ENCODE measurements around the gene CAMTA1. TPM values are rescaled to one million over a fixed set of nuclear protein-coding genes. Genes with fewer than 3 reads are reported as not detected.
A peak's percentile ranks its signal among the peaks of the same experiment; 100 is the strongest.

CAMTA1 gene
- total RNA-seq, 1 donor from 2014 or later = 47.9 TPM

DNA sequence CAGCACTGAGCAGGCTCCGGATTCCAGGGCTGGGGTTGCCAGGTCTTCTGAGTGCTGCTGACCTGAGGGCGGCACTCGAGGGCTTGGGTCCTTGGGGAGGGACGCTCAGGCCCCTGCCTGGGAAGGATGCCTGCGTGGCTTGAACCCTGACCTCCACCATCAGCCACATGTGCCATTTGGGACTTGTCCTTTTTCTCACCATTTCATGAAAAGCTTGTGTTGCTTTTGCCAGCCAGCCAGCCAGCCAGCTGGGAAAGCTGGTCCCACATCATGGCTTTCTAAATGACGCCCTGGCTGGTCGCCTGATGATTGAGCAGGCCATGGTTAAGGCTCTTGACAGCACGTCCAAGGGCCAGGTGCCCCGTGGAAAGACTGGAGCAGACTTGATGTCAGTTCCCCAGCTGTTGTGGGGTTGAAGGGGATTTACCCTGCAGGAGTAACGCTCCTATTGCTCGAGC is 168.7 kb downstream of the CAMTA1 start:
- H3K4me3 ChIP-seq = no peak overlapping the region
- no peaks in the 10 kb centered on the region for H3K9me3 ChIP-seq
- no peak for ATAC-seq
- TF ChIP-seq, protein P1, sequence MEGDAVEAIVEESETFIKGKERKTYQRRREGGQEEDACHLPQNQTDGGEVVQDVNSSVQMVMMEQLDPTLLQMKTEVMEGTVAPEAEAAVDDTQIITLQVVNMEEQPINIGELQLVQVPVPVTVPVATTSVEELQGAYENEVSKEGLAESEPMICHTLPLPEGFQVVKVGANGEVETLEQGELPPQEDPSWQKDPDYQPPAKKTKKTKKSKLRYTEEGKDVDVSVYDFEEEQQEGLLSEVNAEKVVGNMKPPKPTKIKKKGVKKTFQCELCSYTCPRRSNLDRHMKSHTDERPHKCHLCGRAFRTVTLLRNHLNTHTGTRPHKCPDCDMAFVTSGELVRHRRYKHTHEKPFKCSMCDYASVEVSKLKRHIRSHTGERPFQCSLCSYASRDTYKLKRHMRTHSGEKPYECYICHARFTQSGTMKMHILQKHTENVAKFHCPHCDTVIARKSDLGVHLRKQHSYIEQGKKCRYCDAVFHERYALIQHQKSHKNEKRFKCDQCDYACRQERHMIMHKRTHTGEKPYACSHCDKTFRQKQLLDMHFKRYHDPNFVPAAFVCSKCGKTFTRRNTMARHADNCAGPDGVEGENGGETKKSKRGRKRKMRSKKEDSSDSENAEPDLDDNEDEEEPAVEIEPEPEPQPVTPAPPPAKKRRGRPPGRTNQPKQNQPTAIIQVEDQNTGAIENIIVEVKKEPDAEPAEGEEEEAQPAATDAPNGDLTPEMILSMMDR (IDR thresholded peaks at IDR 0.05) = no peak
- intact Hi-C loops (cut with DNase I) = no loop called here
- no peak overlapping the region for H3K27ac ChIP-seq
- H3K27me3 ChIP-seq (ENCODE audit: low read depth) = no peaks in the 10 kb centered on the region
- no peaks in the 10 kb centered on the region for H3K36me3 ChIP-seq
- no peak for DNase-seq
- no peaks in the 10 kb centered on the region for H3K4me1 ChIP-seq

DNA sequence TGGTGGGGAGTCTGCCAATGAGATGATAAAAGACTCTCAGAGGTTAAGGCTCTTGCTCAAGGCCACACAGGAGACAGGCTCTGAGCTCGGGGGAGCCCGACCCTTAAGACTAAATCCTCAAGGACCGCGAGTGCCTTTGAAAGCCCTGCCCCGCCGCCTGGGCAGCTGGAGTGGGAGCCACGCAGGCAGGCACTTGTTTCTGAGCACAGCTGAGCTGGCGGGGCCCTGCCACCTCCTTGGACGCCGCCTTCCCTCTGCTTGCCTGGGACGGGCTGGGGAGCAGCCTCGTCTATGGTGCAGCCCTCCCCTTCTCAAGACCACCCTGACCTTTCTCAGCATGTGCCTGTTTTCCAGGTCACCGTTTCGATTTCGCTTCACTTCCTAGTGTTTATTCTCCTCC is 169.3 kb downstream of the CAMTA1 start:
- DNase-seq = no peak
- ATAC-seq = peak in 1 of 2 donors; percentile 37
- intact Hi-C loops (cut with DNase I) = no loop called here

DNA sequence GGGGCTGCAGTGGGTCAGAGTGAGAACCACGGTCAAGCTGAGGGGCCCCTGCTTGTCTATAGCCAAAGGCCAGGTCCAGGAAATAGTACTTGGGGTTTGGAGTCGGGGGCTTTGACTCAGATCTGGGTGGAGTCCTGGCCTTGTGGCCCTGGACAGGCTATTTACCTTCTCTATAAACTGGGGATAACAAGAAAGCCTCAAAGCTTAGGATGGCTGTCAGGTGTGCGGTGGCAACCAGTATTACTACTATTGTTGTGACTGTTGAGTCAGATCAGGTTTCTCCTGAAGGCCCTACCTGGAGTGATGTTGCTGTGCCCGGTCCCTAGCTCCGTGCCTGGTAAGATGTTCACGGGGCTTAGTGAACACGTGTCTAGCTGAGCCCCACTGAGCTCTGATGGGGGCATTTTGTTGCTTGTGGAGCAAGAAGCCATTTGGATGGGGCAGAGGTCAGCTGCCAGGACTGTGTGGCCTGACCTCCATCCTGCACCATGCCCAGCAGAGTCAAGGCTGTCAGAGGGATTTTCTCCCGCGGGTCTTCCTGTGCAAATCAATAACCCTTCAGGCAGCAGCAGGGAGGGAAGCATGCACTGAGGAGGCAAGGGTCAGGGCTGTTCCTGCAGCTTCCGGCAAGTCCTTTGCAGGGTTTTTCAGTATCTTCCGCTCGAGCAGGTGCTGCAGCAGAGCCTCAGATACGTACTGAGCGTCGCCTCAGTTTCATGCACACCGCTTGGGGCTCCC is 170.3 kb downstream of the CAMTA1 start:
- no peaks in the 10 kb centered on the region for H3K36me3 ChIP-seq
- TF ChIP-seq, protein P1 (IDR thresholded peaks at IDR 0.05) = no peak
- H3K4me3 ChIP-seq = no peak overlapping the region
- no peaks in the 10 kb centered on the region for H3K4me1 ChIP-seq
- no peaks in the 10 kb centered on the region for H3K27me3 ChIP-seq (ENCODE audit: low read depth)
- DNase-seq (no peak), ATAC-seq (no peak)
- intact Hi-C loops (cut with DNase I) = no loop called here
- no peaks in the 10 kb centered on the region for H3K9me3 ChIP-seq
- H3K27ac ChIP-seq = no peak overlapping the region

More for the DNA sequence above, 169.3 kb downstream of the CAMTA1 start:
- no peak overlapping the region for H3K4me3 ChIP-seq
- no peaks in the 10 kb centered on the region for H3K4me1 ChIP-seq
- H3K27ac ChIP-seq = no peak overlapping the region
- no peaks in the 10 kb centered on the region for H3K36me3 ChIP-seq
- TF ChIP-seq, protein P1 (IDR thresholded peaks at IDR 0.05) = no peak
- no peaks in the 10 kb centered on the region for H3K9me3 ChIP-seq
- H3K27me3 ChIP-seq (ENCODE audit: low read depth) = no peaks in the 10 kb centered on the region

DNA sequence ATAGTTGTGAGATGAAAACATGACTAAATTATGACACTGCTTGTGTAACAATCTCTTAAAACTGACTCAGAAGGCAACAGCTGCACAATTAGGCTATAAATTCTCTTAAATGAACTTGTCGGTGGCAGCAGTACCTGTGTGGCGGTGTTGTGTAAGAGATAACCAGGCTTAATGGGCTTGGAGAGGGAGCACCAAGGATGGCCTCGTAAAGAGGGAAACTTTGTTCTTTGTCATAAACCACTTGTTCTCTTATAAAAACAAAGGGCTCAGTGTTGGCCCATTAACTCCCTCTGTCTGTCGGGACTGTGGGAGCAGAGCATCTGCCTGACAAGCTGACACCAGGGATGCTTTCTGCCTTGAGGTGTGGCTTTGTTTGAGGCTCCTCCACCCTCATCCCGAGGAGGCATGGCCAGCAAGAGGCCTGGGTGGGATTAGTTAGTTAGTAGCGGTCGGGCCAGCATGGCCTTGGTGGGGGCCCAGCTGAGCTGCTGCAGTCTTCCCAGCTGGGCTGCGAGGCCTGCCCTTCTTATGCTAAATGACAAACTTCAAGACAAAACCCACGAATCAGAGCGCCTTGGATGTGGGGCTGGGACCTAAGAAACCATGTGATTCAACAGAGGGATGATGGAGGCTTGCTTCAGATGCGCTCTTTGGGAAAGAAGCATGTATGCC is 171.4 kb downstream of the CAMTA1 start:
- no peak for DNase-seq
- no peak for ATAC-seq

DNA sequence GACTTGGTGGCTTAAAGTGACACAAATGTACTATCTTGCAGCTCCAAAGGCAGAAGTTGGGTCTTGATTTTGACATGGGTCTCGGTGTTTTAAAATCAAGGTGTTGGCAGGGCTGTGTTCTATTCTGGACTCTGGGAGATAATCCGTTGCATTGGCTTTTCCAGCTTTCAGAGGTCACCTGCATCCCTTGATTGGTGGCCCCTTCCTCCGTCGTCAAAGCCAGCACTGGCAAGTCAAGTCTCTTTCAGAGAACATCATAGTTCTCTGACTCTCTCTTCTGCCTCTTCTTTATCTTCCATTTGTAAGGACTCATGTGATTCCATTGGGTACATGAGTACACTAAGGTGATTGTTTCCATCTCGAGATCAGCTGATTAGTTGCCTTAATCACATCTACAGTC is 172.1 kb downstream of the CAMTA1 start:
- Histone ChIP-seq H3K36me3 (no peaks in the 10 kb centered on the region), H3K4me1 (peaks cover 4% of the 10 kb centered on the region), H3K4me3 (no peak overlapping the region), H3K9me3 (no peaks in the 10 kb centered on the region), H3K27ac (no peak overlapping the region), H3K27me3 (ENCODE audit: low read depth) (peaks cover 7% of the 10 kb centered on the region)
- DNase-seq = no peak
- intact Hi-C loops (cut with DNase I) = no loop called here
- TF ChIP-seq, protein P1 (IDR thresholded peaks at IDR 0.05) = no peak
- no peak for ATAC-seq

More for the DNA sequence above, 171.4 kb downstream of the CAMTA1 start:
- H3K4me3 ChIP-seq = no peak overlapping the region
- no peak overlapping the region for H3K27ac ChIP-seq
- H3K4me1 ChIP-seq = no peaks in the 10 kb centered on the region
- intact Hi-C loops (cut with DNase I) = no loop called here
- H3K36me3 ChIP-seq = no peaks in the 10 kb centered on the region
- TF ChIP-seq, protein P1 (IDR thresholded peaks at IDR 0.05) = no peak
- peaks cover under 1% of the 10 kb centered on the region for H3K27me3 ChIP-seq (ENCODE audit: low read depth)
- no peaks in the 10 kb centered on the region for H3K9me3 ChIP-seq

Measured in lower lobe of right lung (tissue), 2 donors.